ENCODE results near the gene AMDHD1.

The AMDHD1 gene

GRCh38 chr12:95943330-95943842, at the start of gene AMDHD1:
Gene AMDHD1, plus strand, starts transcription at chr12:95943331. Its CDS starts 68 bp downstream, at chr12:95943399.
- DNase-seq, result peak in 1 of 2 donors; percentile 49

GRCh38 chr12:95896846-95897245, 46.3 kb upstream of the AMDHD1 start:
- no peak for DNase-seq

GRCh38 chr12:95898081-95898480, 45.0 kb upstream of the AMDHD1 start:
- DNase-seq, result no peak

GRCh38 chr12:95908573-95908972, 34.6 kb upstream of the AMDHD1 start:
- no peak for DNase-seq

GRCh38 chr12:95909871-95910270, 33.3 kb upstream of the AMDHD1 start:
- no peak for DNase-seq

- DNase-seq, result peak; percentile 1 to 15
Measured at GRCh38 chr12:95918194-95918993, 24.7 kb upstream of the AMDHD1 start.

GRCh38 chr12:95919110-95919509, 24.0 kb upstream of the AMDHD1 start:
- no peak for DNase-seq

GRCh38 chr12:95922231-95922630, 20.9 kb upstream of the AMDHD1 start:
- DNase-seq, result no peak

GRCh38 chr12:95940514-95940913, 2.6 kb upstream of the AMDHD1 start:
- no peak for DNase-seq

- no peak for DNase-seq
Measured at GRCh38 chr12:95942101-95942523, 1.0 kb upstream of the AMDHD1 start.

- peak in 1 of 2 donors; percentile 75 for DNase-seq
Measured at GRCh38 chr12:95942524-95943329, 404 bp upstream of the AMDHD1 start, which contains the start of gene CCDC38. Gene CCDC38, minus strand, starts transcription at chr12:95942614. Its CDS starts 6,105 bp downstream, at chr12:95936509.

- DNase-seq, result no peak
Measured at GRCh38 chr12:95944108-95944704, 1.1 kb downstream of the AMDHD1 start.

GRCh38 chr12:95949477-95950206, 6.5 kb downstream of the AMDHD1 start:
- DNase-seq, result no peak

- no peak for DNase-seq
Measured at GRCh38 chr12:95951515-95951914, 8.4 kb downstream of the AMDHD1 start.

- no peak for DNase-seq
Measured at GRCh38 chr12:95953000-95953399, 9.9 kb downstream of the AMDHD1 start.

GRCh38 chr12:95955549-95956159, 12.5 kb downstream of the AMDHD1 start:
- DNase-seq, result no peak

- DNase-seq, result no peak
Measured at GRCh38 chr12:95956557-95957145, 13.5 kb downstream of the AMDHD1 start.

GRCh38 chr12:95959107-95959506, 16.0 kb downstream of the AMDHD1 start:
- DNase-seq, result no peak

- no peak for DNase-seq
Measured at GRCh38 chr12:95960241-95960640, 17.1 kb downstream of the AMDHD1 start.

- DNase-seq, result no peak
Measured at GRCh38 chr12:95962222-95962621, 19.1 kb downstream of the AMDHD1 start.

GRCh38 chr12:95963096-95963495, 20.0 kb downstream of the AMDHD1 start:
- no peak for DNase-seq

Data from bone marrow (tissue), 2 donors.